Endothelial cell (in vitro differentiated cells): ENCODE results near the gene MORC4. TPM values are rescaled to one million over a fixed set of nuclear protein-coding genes. Genes with fewer than 3 reads are reported as not detected.

Experiments used
- DNase-seq: peaks from one replicate; pipeline ENCODE4 v3.0.0; 2021; ENCODE audit warnings: low spot score
- H3K27ac Mint-ChIP-seq: one replicate; pipeline ENCODE4 v1.8.0; 2021; ENCODE audit warnings: mixed read lengths, inconsistent platforms; ENCODE audit not compliant: unreplicated experiment
- H3K27me3 Mint-ChIP-seq: one replicate; pipeline ENCODE4 v1.8.0; 2021; ENCODE audit warnings: mild to moderate bottlenecking, moderate library complexity, mixed read lengths, inconsistent platforms; ENCODE audit not compliant: unreplicated experiment
- H3K36me3 Mint-ChIP-seq: one replicate; pipeline ENCODE4 v1.8.0; 2021; ENCODE audit warnings: mild to moderate bottlenecking, low read depth, mixed read lengths, inconsistent platforms; ENCODE audit not compliant: unreplicated experiment
- H3K4me1 Mint-ChIP-seq: one replicate; pipeline ENCODE4 v1.8.0; 2021; ENCODE audit warnings: mild to moderate bottlenecking, mixed read lengths, inconsistent platforms; ENCODE audit not compliant: unreplicated experiment
- H3K4me3 Mint-ChIP-seq: one replicate; pipeline ENCODE4 v1.8.0; 2021; ENCODE audit warnings: mild to moderate bottlenecking, mixed read lengths, inconsistent platforms; ENCODE audit not compliant: unreplicated experiment
- H3K9me3 Mint-ChIP-seq: one replicate; pipeline ENCODE4 v1.8.0; 2021; ENCODE audit warnings: mixed read lengths, inconsistent platforms; ENCODE audit not compliant: unreplicated experiment
- total RNA-seq: library from RNA; stranded (reverse); fragmentation: NEBNext Ultra II Directional; extraction: Animal tissue kit (Norgen Biotek cat#: 25700); gene quantifications from one replicate; pipeline ENCODE4 v1.2.1, GENCODE V29; 2021; ENCODE audit not compliant: unreplicated experiment
- TF ChIP-seq, protein P1 (sequence below): fragments of 200-600 bp; sonication (generic); IDR thresholded peaks from one replicate; pipeline ENCODE4 v1.5.0; 2021; ENCODE audit warnings: antibody characterized with exemption; ENCODE audit not compliant: unreplicated experiment

Gene MORC4
- total RNA-seq, 1 donor from 2014 or later: 4.5 TPM

GRCh38 chrX:106921637-106922036 lies 78.4 kb downstream of the MORC4 start:
- TF ChIP-seq, protein P1, sequence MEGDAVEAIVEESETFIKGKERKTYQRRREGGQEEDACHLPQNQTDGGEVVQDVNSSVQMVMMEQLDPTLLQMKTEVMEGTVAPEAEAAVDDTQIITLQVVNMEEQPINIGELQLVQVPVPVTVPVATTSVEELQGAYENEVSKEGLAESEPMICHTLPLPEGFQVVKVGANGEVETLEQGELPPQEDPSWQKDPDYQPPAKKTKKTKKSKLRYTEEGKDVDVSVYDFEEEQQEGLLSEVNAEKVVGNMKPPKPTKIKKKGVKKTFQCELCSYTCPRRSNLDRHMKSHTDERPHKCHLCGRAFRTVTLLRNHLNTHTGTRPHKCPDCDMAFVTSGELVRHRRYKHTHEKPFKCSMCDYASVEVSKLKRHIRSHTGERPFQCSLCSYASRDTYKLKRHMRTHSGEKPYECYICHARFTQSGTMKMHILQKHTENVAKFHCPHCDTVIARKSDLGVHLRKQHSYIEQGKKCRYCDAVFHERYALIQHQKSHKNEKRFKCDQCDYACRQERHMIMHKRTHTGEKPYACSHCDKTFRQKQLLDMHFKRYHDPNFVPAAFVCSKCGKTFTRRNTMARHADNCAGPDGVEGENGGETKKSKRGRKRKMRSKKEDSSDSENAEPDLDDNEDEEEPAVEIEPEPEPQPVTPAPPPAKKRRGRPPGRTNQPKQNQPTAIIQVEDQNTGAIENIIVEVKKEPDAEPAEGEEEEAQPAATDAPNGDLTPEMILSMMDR: no peak
- H3K27ac Mint-ChIP-seq: no peak overlapping the region
- no peak for DNase-seq
- no peaks in the 10 kb centered on the region for H3K36me3 Mint-ChIP-seq
- no peaks in the 10 kb centered on the region for H3K9me3 Mint-ChIP-seq
- H3K4me1 Mint-ChIP-seq: no peaks in the 10 kb centered on the region
- no peak overlapping the region for H3K4me3 Mint-ChIP-seq
- no peaks in the 10 kb centered on the region for H3K27me3 Mint-ChIP-seq

DNA sequence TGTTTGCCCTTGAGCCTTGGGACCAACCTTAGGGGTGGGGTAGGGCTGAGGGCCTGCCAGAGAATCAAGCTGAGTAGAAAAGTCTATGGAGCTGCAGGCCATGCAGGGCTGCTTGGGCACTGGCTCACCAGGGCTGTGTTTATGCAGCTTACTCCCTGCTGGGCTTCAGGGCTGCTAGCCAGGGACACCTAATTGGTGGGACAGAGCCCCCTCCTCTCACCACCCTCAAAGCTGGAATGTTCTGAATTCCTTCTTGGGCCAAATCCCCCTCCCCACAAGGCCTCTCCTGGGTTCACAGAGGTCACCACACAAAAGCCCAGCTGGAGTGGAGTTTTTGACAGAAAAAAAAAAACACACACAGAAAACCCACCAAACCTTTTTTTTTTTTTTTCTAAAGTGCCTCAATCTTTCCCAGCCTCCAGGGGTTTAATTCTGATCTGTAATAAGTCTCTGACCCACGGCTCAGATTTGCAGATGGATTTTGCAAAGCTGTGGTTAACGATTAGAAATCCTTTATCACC lies 80.0 kb downstream of the MORC4 start, which contains the start of gene CLDN2:
Gene CLDN2 (plus strand): TSS at position 471 of the 521 bp plus-strand sequence. CDS start 7,827 bp downstream, outside the sequence.
- no peaks in the 10 kb centered on the region for H3K9me3 Mint-ChIP-seq
- no peak within 1 kb of the TSS for H3K27ac Mint-ChIP-seq
- TF ChIP-seq, protein P1: no peak
- no peak within 1 kb of the TSS for H3K4me3 Mint-ChIP-seq
- H3K4me1 Mint-ChIP-seq: no peaks in the 10 kb centered on the region
- H3K27me3 Mint-ChIP-seq: no peaks in the 10 kb centered on the region
- H3K36me3 Mint-ChIP-seq: no peaks in the 10 kb centered on the region
- no peak for DNase-seq

GRCh38 chrX:106917830-106918500 lies 82.0 kb downstream of the MORC4 start:
- no peak overlapping the region for H3K27ac Mint-ChIP-seq
- H3K4me3 Mint-ChIP-seq: no peak overlapping the region
- no peak for DNase-seq
- H3K4me1 Mint-ChIP-seq: no peaks in the 10 kb centered on the region
- TF ChIP-seq, protein P1: no peak
- no peaks in the 10 kb centered on the region for H3K27me3 Mint-ChIP-seq
- H3K9me3 Mint-ChIP-seq: no peaks in the 10 kb centered on the region
- H3K36me3 Mint-ChIP-seq: no peaks in the 10 kb centered on the region

DNA sequence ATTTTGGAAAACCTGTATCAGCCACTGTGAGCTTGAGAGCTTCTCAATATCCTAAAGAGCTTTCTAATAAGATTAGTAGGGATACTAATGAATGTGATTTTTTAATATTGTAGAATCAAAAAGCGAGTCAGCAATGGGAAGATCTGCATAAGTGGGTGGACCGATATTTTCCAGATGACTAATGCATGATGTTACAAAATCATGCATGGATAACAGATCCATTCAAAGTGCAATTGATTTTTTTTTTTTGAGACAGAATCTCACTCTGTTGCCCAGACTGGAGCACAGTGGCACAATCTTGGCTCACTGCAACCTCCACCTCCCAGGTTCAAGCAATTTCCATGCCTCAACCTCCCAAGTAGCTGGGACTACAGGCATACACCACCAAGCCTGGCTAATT lies 87.1 kb downstream of the MORC4 start:
- H3K36me3 Mint-ChIP-seq: no peaks in the 10 kb centered on the region
- no peaks in the 10 kb centered on the region for H3K4me1 Mint-ChIP-seq
- DNase-seq: no peak
- H3K9me3 Mint-ChIP-seq: no peaks in the 10 kb centered on the region
- no peak overlapping the region for H3K4me3 Mint-ChIP-seq
- peaks cover 4% of the 10 kb centered on the region for H3K27me3 Mint-ChIP-seq
- no peak overlapping the region for H3K27ac Mint-ChIP-seq
- TF ChIP-seq, protein P1: no peak

DNA sequence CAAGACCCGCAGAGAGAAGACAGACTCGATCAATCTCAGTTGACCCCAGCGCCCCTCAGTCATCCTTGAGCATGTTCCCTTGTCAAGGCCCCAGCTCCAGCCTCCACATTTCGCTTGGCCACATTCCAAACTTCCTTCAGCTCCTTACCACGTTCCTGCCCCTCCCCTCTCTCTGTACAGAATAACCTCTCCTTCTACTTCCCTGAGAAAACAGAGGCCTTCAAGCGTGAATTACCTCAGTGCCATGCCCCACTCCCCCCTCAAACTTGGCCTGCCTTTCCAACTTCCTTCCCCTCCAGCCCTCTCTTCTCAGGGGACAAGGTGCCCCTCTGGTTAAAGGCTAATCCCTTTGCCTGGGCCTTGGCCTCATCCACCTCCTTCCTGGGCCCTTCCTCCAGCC lies 93.7 kb downstream of the MORC4 start:
- Mint-ChIP-seq H3K4me1 (peaks cover 7% of the 10 kb centered on the region), H3K9me3 (no peaks in the 10 kb centered on the region), H3K4me3 (no peak overlapping the region), H3K27ac (no peak overlapping the region), H3K36me3 (no peaks in the 10 kb centered on the region), H3K27me3 (peaks cover 3% of the 10 kb centered on the region)
- no peak for DNase-seq
- TF ChIP-seq, protein P1: no peak
